ENCODE measurements around the gene LGALS4.

LGALS4 gene

GRCh38 chr19:38841180-38841766 is 28.5 kb upstream of the LGALS4 start:
- no peak for DNase-seq (ENCODE audit: low read depth)
- no peak overlapping the region for H3K4me3 ChIP-seq (ENCODE audit: low read depth, low read length)
- no peak for TF ChIP-seq CTCF (IDR thresholded peaks at IDR 0.05; ENCODE audit: low read depth, low read length, missing control alignments)

- no peak for TF ChIP-seq CTCF (IDR thresholded peaks at IDR 0.05; ENCODE audit: low read depth, low read length, missing control alignments)
- no peak overlapping the region for H3K4me3 ChIP-seq (ENCODE audit: low read depth, low read length)
- no peak for DNase-seq (ENCODE audit: low read depth)
These were observed 27.8 kb upstream of the LGALS4 start for GRCh38 chr19:38840583-38840968.

- TF ChIP-seq CTCF (IDR thresholded peaks at IDR 0.05; ENCODE audit: low read depth, low read length, missing control alignments), result no peak
- no peak for DNase-seq (ENCODE audit: low read depth)
- no peak overlapping the region for H3K4me3 ChIP-seq (ENCODE audit: low read depth, low read length)
These were observed 27.3 kb upstream of the LGALS4 start for GRCh38 chr19:38839816-38840582.

GRCh38 chr19:38838986-38839761 is 26.4 kb upstream of the LGALS4 start:
- H3K4me3 ChIP-seq (ENCODE audit: low read depth, low read length), result no peak overlapping the region
- TF ChIP-seq CTCF (IDR thresholded peaks at IDR 0.05; ENCODE audit: low read depth, low read length, missing control alignments), result no peak
- DNase-seq (ENCODE audit: low read depth), result no peak

- no peak for TF ChIP-seq CTCF (IDR thresholded peaks at IDR 0.05; ENCODE audit: low read depth, low read length, missing control alignments)
- H3K4me3 ChIP-seq (ENCODE audit: low read depth, low read length), result no peak overlapping the region
- no peak for DNase-seq (ENCODE audit: low read depth)
These were observed 25.7 kb upstream of the LGALS4 start for GRCh38 chr19:38838208-38838985.

GRCh38 chr19:38837656-38838121 is 24.9 kb upstream of the LGALS4 start:
- no peak overlapping the region for H3K4me3 ChIP-seq (ENCODE audit: low read depth, low read length)
- TF ChIP-seq CTCF (IDR thresholded peaks at IDR 0.05; ENCODE audit: low read depth, low read length, missing control alignments), result no peak
- DNase-seq (ENCODE audit: low read depth), result no peak

All from GM12864 (cell line).